Activated CD8-positive, alpha-beta memory T cell treated with anti-CD3 and anti-CD28 coated beads for 24 hours (primary cell): ENCODE results near the gene ECE1.
A peak's percentile ranks its signal among the peaks of the same experiment; 100 is the strongest.

Experiments used
- DNase-seq: peaks from one replicate; pipeline ENCODE4 v3.0.0-alpha.2; 2020

Gene ECE1

DNA sequence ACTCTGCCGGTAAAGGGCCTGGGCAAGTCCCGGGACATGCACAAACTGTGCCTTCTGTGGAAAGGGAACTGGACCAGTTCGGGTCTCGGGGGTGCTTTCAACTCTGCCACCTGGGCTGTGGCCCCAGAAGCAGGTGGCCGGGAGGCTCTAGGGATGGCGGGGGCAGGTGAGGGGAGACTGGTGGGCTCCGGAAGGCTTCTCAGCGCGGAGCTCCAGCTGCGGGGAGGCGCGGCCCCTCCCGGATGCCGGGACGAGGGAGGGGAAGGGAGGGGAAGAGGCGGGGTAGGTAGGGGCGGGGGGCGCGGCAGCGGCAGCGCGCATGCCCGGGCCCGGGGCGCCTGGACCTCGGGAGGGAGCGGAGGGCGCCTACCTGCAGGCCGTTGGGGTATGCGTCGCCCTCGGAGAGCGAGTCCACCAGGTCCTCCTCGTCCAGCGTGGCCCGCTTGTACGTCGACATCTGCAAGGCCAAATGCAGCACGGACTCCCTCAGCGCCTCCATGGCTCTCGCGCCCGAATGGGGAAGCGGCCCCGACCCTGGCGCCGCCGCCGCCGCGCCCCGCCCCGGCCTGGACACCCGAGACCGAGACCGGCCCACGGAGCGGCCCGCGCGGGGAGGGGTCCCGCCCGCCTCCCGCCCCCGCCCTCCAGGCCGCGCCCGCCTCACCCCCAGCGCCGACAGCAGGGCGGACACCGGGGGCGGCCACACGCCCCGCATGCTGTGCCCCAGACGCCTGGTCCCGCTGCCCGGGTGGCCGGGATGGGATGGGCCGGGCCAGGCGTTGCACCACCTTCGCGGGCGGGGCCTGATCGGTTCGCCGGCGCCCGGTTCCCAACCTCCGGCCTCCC, at the start of gene ECE1:
Gene ECE1, minus strand, starts transcription at position 764 of the 846 bp plus-strand sequence. Its CDS starts 49 bp downstream, at position 715.
- peak; percentile 75 for DNase-seq

DNA sequence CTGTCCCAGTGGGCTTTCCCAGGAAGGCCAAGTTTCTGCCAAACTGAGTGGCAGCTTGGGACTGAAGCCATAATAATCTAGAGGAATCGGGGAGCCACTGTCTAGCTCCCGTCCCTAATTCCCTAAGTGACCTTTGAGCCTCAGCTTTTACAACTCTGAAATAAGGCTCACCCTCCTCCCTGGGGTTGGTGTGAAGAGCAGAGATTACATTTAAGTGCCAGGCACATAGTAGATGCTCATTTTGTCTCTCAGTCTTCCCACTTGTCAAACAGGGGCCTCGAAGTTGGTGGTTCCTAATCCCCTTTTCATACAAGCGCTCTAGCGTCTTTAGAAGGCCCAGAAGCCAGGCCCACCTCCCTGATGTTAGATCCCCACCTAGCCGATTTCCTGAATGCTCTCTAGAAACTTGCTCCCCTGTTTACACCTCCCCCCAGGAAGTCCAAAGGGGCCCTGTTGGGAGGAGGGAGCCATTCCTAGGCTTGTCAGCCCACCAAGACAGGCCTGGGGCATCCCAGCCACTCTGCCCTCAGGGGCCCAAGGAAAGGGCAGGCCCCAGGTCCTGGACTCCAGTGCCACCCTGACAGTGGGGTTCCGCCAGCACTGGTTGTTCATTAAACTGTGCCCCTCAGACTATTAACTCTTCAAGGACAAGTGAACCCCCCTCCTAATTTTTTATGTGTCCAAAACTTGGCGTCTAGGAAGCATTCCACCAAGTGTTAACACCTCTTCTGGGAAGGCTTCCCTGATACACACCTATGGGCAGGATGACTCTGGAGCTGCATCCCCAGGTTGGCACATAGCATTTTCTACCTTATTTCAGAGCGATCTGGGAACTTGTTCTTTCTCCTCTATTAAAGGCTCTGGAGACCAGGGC, 49.3 kb upstream of the ECE1 start:
- DNase-seq = no peak

DNA sequence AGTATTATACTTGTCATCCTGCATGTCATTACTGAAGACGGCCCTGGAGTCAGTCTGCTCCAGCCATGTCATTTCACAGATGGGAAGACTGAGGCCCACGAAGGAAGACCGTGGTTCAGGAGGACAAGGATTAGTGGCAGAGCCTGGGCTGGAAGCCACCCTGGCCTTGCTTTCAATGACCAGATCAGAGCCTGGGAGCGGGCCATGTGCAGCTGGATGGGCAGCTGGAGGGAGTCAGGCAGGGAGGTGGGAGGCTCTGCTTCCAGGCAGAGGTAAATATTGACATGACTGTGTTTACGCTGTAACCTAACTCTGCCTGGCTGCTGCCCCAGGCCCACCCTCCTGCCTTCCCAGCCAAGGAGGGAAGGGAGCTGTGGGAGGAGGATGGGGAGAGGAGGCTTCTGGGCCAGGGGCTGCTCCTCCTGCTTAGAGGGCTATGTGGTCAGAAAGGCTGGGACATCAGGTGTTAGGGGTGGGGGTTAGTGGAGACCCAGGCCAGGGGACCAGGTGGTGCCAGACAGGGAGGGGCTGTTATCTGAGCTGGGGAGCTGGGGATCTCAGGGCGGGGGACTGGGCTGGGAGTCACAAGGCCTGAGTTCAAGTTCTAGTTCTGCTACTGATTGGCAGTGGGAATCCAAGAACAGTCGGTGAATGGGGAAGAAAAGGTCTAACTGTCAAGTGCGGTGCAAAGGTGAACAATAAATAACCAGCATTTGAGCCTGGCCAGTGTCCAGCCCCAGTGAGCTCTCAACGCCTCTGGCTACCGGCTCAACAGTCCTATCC, 48.5 kb upstream of the ECE1 start:
- no peak for DNase-seq

DNA sequence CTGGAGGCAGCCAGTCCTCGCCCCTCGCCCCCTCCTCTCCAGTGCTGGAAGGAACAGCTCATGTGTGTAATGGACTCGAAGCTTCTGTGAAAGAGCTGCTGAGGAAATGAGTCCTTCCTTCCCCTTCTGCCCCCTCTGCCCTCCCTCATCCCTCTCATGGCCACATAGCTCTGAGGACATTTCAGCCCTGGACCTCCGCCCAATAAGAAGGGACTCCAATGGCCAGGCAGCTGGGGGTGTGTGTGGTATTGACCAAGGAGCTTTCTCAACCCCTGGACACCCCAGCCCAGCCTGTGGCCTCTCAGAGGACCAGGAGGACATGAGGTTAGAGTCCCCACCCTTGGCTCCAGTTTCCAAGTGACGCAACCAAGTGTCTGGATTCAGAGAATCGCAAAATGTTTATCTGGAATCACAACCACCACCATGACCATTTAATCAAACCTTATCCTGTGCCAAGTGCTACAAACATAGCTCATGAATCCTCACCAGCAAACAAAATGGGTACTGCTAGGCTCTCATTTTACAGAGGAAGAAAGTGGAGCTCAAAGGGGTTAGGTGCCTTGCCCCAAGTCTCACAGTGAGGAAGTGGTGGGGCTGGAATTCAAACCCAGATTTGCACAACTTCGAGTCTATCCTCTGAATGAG, 47.8 kb upstream of the ECE1 start:
- no peak for DNase-seq

DNA sequence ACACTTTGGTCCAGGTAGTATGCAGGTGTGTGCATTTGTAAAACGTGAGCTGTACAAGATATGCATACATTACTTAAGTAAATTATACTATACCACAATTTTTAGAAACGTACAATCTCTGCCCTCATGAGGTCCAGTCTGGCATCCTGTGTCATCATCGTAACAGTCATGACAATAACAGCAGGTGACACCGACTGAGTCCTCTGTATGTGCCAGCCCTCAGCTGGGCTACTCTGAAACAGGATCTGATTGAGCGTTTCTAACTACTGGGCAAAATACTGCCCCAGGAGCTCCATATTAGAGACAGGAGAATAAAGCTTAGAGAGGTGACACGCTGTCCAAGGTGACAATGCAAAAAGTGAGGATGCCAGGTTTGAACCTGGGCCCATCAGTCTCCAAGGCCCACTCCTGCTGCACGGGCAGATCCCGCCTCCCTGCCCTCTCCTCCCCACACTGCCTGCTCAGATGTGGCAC, 47.2 kb upstream of the ECE1 start:
- no peak for DNase-seq

DNA sequence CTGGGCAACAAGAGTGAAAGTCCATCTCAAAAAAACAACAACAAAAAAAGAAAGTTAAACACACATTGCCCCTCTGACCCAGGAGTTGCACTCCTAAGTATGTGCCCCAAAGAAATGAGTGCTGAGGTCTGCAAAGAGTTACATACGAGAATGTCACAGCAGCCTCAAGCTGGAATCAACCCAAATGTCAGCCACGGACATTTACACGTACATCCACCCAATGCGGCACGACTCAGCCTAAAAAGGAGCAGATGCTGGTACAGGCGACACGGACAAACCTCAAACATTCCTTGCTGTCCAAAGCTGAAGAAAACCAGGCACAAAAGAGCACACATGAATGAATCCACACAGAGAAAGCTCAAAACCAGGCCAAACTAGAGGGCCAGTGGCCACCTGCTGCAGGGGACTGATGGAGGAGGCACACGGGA, 46.8 kb upstream of the ECE1 start:
- DNase-seq = no peak

DNA sequence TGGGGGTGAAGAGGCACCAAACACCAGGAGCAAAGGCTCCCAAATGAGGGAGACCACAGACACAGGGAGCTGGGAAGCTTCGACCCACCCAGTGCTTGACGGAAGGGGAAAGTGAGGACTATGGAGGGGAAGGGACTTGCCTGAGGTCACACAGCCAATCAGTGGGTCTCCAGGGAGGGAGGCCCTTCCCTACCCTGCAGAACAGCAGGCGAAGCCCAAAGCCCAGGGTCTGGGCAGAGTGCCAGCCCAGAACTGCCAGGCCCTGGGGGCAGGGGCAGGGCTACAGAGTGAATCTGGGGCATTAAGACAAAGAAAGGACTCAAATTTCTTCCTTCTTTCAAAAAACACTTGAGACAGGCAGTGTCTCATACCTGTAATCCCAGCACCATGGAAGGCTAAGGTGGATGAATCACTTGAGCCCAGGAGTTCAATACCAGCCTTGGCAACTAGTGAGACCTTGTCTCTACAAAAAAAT, 45.5 kb upstream of the ECE1 start:
- DNase-seq = no peak

DNA sequence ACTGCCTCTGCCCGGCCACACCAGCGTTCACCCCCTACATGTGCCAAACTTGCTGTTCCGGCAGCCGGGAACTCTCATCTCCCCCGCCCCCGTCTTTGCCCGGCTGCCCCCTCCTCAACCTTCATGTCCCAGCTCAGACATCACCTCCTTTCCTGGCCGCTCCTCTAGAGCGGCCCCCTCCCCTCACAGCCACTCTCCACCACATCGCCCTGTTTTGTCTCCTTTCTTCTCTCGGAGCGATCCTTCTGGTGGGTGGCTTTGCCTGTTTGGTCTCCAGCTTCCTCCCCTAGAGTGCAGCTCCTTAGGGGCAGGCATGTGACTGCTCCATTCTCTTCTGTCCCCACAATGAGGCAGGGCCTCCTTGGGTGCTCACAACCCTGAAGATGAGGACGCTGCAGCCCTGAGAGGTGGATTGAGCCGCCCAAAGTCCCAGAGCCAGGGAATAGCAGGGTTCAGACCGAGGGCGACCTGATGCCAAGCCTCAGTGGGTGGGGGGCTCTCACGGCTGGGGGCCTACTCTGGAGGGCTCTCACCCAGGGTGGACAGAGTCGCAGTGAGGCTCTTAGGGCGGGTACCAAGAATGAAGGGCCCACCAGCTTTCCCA, 44.9 kb upstream of the ECE1 start:
- no peak for DNase-seq

DNA sequence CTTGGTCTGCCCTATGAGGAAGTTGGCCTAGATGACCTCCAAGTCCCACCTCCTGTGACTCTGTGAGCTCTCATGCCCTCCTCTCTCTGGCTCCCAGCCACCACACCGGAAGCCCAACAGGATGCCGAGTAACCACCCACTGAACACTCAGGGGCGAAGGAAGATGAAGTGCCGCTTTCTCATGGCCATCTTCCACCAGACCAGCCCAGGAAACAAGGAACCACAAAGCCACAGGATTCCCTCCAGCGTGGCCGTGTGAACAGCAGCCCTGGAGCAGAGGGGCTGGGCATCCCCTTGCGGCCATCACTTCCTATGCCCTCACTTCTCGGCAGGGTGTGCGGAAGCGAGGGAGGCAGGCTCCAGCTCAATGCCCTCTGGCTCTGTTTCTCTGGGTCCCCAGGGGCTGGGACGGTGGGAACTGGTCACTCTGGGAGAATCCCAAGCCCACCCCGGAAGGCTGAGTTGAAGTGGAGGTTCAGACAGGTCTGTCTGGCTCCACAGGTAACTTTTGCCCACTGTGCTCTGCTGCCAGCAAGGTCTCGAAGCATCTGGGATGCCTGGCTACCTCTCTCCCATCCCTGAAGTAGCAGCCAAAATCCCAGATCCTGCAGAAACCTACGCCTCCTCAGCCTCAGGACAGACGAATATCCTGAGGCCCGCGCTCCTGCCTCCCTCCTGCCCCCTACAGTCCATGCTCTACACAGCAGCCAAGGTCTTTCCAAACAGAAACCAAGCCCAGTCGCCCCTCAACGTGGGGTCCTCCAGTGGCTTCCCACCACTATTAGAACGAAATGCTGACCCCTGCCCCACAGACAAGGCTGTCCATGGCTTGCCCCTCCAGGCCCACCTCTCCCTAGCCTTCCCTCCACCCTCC, 44.2 kb upstream of the ECE1 start:
- peak; percentile 85 for DNase-seq

DNA sequence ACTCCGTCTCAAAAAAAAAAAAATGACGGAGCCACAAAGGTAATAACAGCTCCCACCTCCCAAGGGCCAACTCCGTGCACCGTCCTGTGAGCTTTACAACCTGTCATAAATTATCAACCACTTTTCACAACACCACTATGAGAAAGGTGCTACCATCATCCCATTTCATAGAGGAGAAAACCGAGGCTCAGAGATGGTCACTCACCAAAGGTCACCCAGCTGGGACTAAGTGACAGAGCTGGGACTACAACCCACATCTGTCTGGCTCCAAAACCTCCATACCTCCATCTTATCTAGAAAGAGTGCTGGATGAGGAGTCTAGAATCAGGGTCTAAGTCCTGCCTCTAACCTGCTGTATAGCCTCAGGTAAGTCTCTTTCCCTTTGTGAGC, 43.6 kb upstream of the ECE1 start:
- no peak for DNase-seq

DNA sequence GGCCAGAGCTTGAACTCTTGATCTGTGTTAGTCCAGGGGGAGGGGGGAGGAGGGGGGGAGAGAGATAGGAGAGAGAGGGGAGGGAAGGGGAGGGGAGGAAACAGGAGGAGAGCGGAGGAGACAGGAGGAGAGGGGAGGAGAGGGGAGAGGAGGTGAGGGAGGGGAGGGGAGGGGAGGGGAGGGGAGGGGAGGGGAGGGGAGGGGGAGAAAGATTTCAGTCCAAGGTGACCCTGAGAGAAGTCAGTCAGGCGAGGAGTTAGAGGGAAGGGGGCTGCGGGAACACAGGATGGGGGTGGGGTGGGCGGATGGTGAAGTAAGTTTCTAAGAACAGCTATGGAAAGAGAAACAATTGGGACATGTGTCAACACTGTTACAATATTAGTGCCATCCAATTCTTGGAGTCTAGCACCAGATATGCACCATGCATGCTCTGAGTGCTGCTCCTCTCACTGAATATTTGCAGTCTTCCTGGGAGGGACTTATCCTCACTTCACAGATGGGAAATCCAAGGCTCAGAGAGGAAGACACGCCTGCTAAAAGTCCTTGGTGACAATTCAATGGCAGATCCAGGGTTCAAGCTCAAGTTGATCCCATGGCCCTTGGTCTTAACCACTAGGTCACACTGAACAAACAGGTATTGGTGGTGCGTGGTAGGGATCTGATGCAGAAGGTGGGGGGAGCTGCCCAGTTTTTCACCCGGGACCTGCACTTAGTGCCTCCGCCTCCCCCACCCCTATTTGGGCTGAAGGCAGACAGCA, 42.5 kb upstream of the ECE1 start:
- DNase-seq = no peak

DNA sequence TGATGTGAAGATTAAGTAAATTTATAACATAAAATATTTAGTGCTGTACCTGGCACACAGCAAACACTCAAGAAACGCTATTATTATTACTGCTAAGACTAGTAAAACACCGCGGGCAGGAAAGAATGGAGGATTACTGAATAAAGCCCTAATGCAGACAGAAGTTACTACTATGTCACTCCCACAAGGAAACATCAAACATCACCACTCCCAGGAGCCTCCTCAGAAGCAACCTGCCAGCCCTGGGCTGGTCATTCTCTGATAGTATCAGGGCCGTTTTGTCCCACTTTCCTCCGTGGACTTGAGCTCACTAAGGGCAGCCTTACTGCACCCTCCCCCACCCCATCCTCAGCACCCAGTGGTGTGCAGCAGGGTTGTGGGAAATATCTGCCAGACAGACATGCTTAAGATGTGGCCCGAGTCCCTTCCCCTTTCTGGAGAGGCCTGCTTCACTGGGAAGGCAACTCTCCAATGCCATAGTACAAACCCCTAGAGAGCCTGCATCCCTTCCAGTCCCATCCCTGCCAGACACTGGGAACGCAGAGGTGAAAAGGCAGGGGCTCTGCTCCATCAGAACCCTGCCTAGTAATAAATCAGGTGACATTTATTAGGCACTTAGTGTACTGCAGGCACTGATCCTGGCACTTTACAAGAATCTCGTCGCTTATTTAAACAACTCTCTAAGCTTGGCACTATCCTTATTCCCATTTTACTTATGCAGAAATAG, 41.7 kb upstream of the ECE1 start:
- DNase-seq = no peak

DNA sequence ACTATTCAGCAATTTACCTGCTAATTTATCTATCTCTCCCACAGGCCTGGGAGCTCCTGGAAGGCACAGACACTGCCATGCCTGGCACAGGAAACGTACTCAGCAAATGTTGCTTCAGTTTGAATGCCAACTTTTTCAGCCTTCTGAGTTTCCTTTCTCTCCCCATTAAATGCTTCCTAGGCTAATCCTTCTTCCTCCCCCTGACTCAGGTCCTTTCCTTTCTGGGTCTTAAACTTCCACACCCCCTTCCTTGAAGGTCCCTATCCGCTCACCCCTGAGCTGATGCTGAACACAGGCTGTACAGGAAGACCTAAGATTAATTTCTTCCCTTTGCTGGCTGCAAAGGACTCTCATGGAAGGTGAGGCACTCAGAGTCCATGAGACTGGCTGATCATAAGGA, 40.3 kb upstream of the ECE1 start:
- no peak for DNase-seq

DNA sequence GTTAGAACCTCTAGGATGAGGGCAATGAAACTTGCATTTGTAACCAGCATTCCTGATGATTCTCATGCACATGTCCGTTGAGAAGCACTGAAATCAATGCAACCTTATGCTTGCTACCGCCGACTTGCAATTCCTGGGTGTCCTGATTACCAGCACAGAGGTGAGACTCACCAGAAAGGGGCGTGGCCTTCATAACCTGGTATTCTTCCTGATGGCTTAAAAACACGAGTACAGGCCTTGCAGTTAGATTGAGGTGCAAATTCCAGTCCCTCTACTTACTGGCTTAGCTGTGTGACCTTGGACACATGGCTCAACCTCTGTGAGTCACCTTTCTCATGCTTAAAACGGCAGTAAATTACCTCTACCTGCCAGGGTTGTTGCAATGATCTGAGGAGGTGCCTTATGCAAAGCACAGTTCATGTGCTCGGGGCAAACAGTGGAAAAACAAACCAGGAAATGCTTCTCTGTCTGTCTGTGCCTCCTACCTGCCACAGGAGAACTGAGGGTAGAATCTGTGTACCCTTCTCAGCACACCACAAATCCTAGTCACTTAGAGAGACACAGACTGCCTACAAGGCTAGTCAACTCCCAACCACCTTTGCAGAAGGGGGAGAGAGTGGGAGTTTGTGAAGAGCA, 39.1 kb upstream of the ECE1 start:
- no peak for DNase-seq

DNA sequence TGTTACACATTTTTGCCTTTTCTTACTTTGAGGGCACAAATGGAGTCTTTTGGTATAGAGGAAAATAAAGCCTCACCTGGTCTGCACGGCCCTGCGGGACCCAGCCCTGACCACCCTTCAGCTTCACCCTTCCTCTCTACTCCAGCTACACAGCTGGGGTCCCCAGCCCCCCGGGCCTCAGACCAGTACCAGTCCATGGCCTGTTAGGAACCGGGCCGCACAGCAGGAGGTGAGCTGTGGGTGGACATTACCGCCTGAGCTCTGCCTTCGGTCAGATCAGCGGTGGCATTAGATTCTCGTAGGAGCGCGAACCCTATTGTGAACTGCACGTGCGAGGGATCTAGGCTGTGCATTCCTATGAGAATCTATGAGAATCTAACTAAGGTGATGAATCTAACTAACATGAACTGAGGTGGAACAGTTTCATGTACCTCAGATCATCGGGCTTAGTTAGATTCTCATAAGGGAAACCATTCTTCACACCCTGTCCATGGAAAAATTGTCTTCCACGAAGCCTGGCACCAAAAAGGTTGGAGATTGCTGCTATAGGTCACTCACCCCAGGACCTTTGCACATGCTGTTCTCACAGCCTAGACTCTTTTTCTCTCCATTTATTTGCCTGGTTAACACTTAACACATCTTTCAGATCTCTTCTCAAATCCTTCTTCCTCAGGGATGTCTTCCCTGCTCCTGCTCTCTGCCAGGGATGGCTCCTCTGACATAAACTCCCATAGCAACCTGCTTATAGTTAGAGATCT, 37.5 kb upstream of the ECE1 start:
- DNase-seq = no peak

DNA sequence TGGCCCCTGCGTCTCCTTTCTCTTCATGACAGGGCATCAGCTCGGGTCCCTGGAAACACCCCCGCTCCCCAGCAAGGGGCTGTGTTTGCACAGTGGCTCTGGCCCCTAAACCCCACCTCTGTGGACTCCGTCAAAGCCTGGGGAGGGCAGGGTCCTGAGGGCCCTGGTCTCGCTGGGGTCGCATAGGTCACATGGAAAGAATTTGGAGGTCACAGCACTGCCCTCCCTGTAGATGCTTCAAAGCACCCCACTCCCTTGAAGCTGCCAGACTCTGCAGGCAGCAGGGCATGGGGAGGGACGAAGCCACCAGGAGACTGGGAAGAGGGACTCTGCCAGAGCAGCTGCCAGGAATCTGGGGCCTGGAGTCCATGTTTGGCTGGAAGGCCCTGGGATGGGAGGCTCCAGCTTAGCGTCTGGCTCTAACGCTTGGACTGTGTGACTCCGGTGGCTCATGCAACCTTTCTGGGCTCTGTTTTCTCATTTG, 36.6 kb upstream of the ECE1 start:
- no peak for DNase-seq

DNA sequence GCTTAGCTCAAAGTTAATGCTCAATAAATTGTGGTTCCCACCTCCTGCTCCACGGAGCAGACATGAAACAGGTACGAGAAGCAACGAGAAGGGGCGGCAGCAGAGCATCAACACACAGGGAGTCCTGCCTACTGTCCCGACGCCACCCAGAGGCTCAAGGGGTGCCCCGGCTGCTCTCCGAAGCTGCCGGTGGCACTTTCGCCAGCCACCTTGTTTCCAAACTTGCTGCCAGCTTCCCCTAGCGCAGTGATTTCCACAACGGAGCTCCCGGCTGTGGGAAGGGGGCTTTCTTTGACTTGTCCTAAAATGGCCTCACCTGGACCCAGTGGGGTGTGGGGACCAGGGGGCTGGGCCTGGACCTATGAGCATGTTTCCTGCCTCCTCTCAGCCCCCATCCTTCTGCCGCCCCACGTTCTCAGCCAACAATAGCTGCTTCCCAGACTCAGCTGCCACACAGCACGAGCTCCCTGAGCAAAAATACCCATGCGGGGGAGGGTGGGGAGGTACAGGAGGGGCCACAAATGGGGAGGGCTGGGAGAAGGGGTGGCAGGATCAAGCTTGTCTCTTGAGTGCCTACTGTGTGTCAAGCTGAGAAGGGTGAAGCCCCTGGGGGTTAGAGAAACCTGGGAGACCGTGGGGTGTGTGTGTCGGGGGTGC, 35.6 kb upstream of the ECE1 start:
- no peak for DNase-seq
